ENCODE data around the gene TGFBR3. TPM values are rescaled to one million over a fixed set of nuclear protein-coding genes. Genes with fewer than 3 reads are reported as not detected.

Gene TGFBR3
- total RNA-seq, 6 experiments from 2014 or later, result 5.8 to 21.1 (median 19.0) TPM

- H3K36me3 Mint-ChIP-seq (ENCODE audit: low read depth), result peaks cover 28% of the 10 kb centered on the region; the same call in 1 of the 2 replicates
These were observed 189.6 kb downstream of the TGFBR3 start for GRCh38 chr1:91696321-91696720.

GRCh38 chr1:91693557-91693956 is 192.4 kb downstream of the TGFBR3 start:
- DNase-seq, result no peak
- H3K9me3 Mint-ChIP-seq, result no peaks in the 10 kb centered on the region
- H3K27ac Mint-ChIP-seq, result peak overlapping the region; percentile 11; the same call in 1 of the 2 replicates
- no peaks in the 10 kb centered on the region for H3K27me3 Mint-ChIP-seq (ENCODE audit: insufficient read depth)
- H3K36me3 Mint-ChIP-seq (ENCODE audit: low read depth), result peaks cover 29% of the 10 kb centered on the region; the same call in 1 of the 2 replicates
- TF ChIP-seq, protein P1, sequence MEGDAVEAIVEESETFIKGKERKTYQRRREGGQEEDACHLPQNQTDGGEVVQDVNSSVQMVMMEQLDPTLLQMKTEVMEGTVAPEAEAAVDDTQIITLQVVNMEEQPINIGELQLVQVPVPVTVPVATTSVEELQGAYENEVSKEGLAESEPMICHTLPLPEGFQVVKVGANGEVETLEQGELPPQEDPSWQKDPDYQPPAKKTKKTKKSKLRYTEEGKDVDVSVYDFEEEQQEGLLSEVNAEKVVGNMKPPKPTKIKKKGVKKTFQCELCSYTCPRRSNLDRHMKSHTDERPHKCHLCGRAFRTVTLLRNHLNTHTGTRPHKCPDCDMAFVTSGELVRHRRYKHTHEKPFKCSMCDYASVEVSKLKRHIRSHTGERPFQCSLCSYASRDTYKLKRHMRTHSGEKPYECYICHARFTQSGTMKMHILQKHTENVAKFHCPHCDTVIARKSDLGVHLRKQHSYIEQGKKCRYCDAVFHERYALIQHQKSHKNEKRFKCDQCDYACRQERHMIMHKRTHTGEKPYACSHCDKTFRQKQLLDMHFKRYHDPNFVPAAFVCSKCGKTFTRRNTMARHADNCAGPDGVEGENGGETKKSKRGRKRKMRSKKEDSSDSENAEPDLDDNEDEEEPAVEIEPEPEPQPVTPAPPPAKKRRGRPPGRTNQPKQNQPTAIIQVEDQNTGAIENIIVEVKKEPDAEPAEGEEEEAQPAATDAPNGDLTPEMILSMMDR (IDR thresholded peaks at IDR 0.05), result no peak
- H3K4me1 Mint-ChIP-seq (ENCODE audit: low read depth), result peaks cover 38% of the 10 kb centered on the region
- no peak overlapping the region for H3K4me3 Mint-ChIP-seq

More at GRCh38 chr1:91696321-91696720, 189.6 kb downstream of the TGFBR3 start:
- TF ChIP-seq, protein P1 (IDR thresholded peaks at IDR 0.05), result no peak
- Mint-ChIP-seq H3K27me3 (ENCODE audit: insufficient read depth) (no peaks in the 10 kb centered on the region), H3K4me1 (ENCODE audit: low read depth) (peaks cover 66% of the 10 kb centered on the region), H3K27ac (no peak overlapping the region), H3K4me3 (no peak overlapping the region), H3K9me3 (no peaks in the 10 kb centered on the region)
- DNase-seq, result no peak

DNA sequence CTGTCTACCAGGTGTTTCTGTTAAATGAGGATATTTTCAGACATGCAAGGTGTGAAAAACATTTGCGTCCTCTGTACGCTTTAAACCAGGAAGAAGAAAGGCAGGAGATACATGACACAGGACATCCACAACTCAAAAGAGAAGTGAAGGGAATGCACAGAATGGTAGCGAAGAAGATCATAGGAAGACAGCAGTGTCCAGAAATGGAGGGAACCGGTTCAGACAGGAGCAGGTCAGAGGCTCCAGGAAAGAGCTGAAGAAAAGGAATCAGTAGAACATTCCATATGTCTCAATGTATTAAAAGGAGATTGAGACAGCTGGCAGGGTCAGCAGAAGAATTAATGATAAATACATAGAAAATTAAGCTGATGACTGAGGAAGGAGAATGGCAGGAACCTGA is 194.4 kb downstream of the TGFBR3 start:
- Mint-ChIP-seq H3K4me3 (no peak overlapping the region), H3K27ac (no peak overlapping the region), H3K9me3 (no peaks in the 10 kb centered on the region), H3K27me3 (ENCODE audit: insufficient read depth) (no peaks in the 10 kb centered on the region; the same call in none of the 2 replicates), H3K4me1 (ENCODE audit: low read depth) (peaks cover 26% of the 10 kb centered on the region), H3K36me3 (ENCODE audit: low read depth) (peaks cover 27% of the 10 kb centered on the region; the same call in 1 of the 2 replicates)
- no peak for DNase-seq
- TF ChIP-seq, protein P1 (IDR thresholded peaks at IDR 0.05), result no peak

DNA sequence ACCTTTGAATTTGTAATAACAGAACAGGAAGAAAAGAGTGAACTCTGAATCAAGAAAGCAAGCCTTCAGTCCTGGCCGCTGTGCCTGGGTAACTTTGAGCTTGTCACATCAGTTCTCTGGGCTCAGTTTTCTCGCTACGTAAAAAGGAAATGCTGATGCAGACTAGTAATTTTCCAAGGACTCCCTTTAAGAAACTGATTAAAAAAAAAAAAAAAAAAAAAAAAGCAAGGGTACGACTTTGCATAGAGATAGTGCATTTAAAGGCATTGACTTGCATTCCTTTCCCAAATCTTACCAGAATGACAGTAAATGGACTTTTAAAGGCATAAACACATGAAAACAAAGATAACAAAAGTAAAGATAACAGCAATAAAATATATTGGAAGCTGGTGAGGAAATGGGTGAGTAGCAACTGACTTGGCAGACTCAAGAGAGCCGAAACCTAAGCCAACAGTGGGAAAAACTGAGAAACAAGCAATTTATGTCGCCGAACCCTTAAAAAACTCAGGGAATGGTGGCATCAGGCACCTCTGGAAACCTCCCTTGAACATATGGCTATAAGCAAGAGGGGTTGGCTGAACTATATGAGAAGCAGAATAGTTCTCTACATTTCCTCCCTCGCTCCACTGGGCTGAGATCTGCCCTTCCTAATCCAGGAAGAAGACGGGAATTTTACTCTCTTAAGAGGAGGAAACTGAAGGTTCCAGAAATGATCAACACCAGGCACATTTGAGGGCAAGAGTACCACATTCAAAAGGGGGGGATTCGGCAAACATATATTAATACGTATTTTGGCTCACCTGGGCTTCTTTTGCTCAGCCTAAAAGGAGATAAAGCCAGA is 196.1 kb downstream of the TGFBR3 start:
- Mint-ChIP-seq H3K4me1 (ENCODE audit: low read depth) (peaks cover 22% of the 10 kb centered on the region), H3K4me3 (no peak overlapping the region), H3K27ac (no peak overlapping the region), H3K36me3 (ENCODE audit: low read depth) (peaks cover 22% of the 10 kb centered on the region; the same call in 1 of the 2 replicates), H3K9me3 (no peaks in the 10 kb centered on the region), H3K27me3 (ENCODE audit: insufficient read depth) (no peaks in the 10 kb centered on the region; the same call in none of the 2 replicates)
- TF ChIP-seq, protein P1 (IDR thresholded peaks at IDR 0.05), result no peak
- DNase-seq, result no peak

- Mint-ChIP-seq H3K4me3 (no peak overlapping the region), H3K4me1 (ENCODE audit: low read depth) (peaks cover 27% of the 10 kb centered on the region), H3K27me3 (ENCODE audit: insufficient read depth) (no peaks in the 10 kb centered on the region; the same call in none of the 2 replicates), H3K9me3 (no peaks in the 10 kb centered on the region), H3K27ac (no peak overlapping the region), H3K36me3 (ENCODE audit: low read depth) (peaks cover 15% of the 10 kb centered on the region; the same call in 1 of the 2 replicates)
- TF ChIP-seq, protein P1 (IDR thresholded peaks at IDR 0.05), result no peak
- DNase-seq, result no peak
These were observed 198.5 kb downstream of the TGFBR3 start for GRCh38 chr1:91687452-91687851.

Data from HFFc6 (cell line).